K562 treated with DMSO at 1 percent for 48 hours (cell line): ENCODE data around the gene SVBP. TPM values are rescaled to one million over a fixed set of nuclear protein-coding genes. Genes with fewer than 3 reads are reported as not detected.

Experiments
- total RNA-seq: library from RNA; unstranded; fragments of 300-600 nt; gene quantifications from 2 replicates; pipeline ENCODE4 v1.2.3, GENCODE V29; 2022; ENCODE audit warnings: low replicate concordance; ENCODE audit errors: extremely low read depth

The SVBP gene, protein sequence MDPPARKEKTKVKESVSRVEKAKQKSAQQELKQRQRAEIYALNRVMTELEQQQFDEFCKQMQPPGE
- not detected in 2 replicates for total RNA-seq

DNA sequence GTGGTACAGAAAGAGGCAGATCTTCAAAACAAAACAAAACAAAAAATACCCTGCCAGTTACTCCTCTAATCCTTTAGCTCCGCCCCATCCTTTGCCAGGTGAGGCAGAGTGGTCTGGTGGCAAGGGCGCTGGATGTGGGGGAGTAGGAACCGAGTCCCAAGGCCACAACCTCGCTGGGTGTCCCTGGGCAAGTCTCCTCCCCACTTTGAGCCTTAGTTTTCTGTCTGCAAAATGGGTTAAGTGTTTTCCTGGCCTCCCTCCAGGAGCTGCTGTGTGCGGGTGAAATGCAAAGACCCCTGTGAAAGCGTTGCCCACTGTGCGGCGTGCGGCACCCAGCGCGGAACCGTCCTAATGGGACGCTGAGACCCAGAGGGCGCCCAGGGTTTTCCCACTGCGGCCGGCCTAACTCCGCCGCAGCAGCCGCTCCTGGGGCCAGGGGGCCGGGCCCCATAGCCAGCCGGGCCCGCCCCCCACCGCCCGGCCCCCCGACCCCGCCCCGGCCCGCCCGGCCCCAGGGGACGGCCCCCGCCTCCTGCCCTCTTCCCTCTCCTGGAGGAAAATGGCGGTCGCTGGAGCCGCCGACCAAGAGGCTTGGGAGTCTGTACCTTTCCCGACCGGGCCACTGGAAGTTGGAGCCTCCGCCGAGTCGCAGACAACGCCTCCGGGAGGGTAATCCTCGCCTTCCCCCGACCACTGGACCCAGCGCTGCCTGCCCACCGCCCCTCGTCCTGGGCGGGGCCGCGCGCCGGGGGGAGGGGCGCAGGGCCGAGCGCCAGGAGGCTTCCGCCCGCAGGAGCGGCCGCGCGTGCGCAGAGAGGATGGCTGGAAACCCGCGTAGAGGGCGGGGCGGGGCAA is at the start of gene SVBP, which contains the start of gene ERMAP:
SVBP (minus strand) TSS at position 813 of the 855 bp plus-strand sequence. CDS start 853 bp downstream, outside the sequence.
ERMAP (plus strand) TSS at position 538 of the 855 bp plus-strand sequence. CDS start 13,327 bp downstream, outside the sequence.

DNA sequence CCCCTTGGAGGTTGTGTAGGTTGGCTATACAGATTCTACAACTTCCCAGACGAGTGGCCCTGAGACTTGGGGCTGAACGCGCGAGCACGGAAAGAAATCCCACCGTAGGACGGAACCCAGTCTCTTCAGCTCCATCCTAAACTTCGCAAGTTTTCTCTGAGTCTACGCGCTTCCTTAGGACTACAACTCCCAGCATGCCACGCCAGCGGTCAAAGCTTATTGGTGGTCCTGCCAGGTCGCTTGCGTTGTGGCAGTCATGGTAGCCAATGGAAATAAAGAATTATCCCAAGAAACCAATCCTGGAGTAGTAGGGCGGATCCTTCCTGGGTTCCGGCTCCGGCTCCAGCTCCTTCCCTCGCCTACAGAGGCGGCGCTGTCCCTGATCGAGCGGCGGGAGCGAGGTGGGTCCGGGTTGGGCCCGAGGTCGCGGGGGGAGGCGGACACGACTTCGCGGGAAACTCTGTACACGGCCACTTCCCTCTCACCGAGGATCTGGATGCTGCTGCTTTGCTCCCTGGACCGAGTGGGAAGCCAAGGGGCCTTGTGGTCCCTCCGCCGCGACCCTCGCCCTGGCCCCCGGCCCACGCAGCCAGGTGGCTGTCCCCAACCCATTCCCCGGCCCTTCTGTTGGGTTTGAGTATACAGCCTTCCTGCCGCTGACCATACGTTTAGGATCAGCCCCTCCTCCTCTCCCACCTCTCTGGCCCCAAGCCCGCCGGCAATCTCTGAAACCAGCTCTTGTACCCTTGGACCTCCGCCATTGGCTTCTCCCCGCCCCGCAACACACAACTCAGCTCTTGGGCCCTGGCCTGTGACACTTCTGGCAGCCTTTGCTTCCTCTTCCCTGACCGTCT is 29.3 kb upstream of the SVBP start, which contains the start of gene ZNF691:
ZNF691 (plus strand) TSS at position 357 of the 854 bp plus-strand sequence. CDS start 3,046 bp downstream, outside the sequence.

DNA sequence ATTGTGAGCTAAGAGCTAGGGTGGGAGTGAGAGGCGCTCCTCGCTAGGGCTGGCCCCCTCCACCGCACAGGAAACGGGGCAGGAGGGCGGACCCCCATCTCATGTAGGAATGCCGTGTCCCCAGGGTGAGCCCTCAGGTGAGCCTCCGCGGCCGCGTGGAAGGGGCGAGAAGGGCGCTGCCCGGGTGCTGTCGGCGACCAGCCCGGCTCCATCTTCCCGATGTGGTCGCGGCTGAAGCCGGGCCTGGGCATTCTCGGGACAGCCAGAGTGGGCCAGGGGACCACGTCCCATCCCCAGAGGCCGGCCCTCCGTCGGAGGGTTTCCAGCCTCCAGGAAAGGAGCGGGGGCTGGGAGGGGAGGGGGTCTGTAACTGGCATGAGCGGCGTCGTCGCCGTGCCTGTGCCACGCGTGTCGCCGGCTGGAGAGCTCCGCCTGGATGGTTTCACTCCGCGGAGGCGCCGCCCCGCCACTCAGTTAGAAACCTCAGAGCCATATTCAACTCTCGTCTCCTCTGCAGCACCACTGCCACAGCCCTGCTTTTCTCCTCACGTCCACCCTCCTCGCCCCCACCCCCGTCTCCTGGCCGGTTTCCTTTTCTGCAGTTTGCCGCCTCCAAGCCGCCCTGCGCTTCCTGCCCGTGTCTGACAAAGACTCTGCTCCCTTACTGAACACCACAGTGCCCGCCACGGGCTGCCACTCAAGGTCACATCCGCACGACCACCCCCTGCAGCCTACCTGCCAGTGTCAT is 32.1 kb downstream of the SVBP start, which contains the start of gene TMEM269:
TMEM269 (plus strand) TSS at position 46 of the 748 bp plus-strand sequence. CDS start 4,903 bp downstream, outside the sequence.

DNA sequence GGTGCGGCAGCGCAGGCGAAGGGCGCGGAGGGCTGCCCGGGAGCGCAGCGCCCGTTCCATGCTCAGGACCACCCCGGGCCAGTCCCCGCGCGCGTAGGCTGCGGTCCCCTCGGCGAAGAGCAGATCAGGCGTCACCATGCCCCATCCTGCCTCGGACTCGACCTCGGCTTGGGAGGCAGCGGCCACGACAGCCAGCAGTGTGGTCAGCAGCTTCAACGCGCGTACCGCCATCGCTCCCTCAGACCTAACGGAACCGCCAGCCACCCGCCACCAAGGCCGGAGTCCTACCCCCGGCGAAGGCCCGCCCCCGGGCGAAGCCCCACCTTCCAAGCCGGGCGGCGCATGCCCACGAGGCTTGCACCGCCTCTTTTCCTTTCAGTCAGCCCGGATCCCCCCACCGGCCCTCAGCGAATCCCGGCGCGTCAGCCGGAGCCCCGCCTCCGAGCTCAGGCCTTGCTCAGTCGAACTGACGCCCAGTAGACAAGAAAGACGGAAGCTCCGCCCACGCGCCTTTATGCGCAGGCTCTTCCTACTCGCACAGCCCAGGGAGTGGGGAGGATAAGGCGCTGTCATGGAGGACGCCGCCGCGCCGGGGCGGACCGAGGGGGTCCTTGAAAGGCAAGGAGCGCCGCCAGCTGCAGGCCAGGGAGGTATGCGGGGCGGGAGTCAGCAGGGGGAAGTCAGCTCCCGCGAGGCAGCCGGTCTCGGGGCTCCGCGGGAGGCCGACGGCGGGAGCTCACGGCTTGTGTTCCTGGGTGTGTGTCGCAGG is 50.3 kb downstream of the SVBP start, which contains the start of the genes C1orf50 and P3H1:
C1orf50 (plus strand) TSS at position 509 of the 769 bp plus-strand sequence; CDS start at position 572, 63 bp downstream.
P3H1 (minus strand) TSS at position 288 of the 769 bp plus-strand sequence; CDS start at position 231, 57 bp downstream.

Other genes starting within 250 kb of the SVBP start
- gene PPIH, start 159.0 kb downstream of the SVBP start, total RNA-seq = not detected in 2 replicates
- gene YBX1, start 135.0 kb downstream of the SVBP start, total RNA-seq = 639 and 731 TPM in 2 replicates
- gene CLDN19, start 77.2 kb downstream of the SVBP start, total RNA-seq = not detected in 2 replicates
- gene P3H1, start 50.4 kb downstream of the SVBP start, total RNA-seq = 281 TPM in 1 of 2 replicates, not detected in the other
- not detected in 2 replicates for gene C1orf50, start 50.1 kb downstream of the SVBP start, total RNA-seq
- gene TMEM269, start 32.4 kb downstream of the SVBP start, total RNA-seq = not detected in 2 replicates
- gene ERMAP, start 275 bp downstream of the SVBP start, total RNA-seq = not detected in 2 replicates
- not detected in 2 replicates for gene ZNF691, start 29.2 kb upstream of the SVBP start, total RNA-seq
- gene SLC2A1, start 141.5 kb upstream of the SVBP start, total RNA-seq = 1,332 TPM in 1 of 2 replicates, not detected in the other